HCT116 (cell line): ENCODE results near the gene LHX2.

Experiments
- JUND ChIP-seq: IDR thresholded peaks from 2 replicates; pipeline ENCODE4 v1.6.1; 2012
- POLR2A ChIP-seq: IDR thresholded peaks from 2 replicates; pipeline ENCODE4 v1.7.0; 2011; ENCODE audit warnings: borderline replicate concordance; ENCODE audit not compliant: insufficient read depth, insufficient read length; ENCODE audit errors: extremely low read depth
- POLR2AphosphoS5 ChIP-seq: IDR thresholded peaks from 2 replicates; pipeline ENCODE4 v1.6.1; 2011; ENCODE audit warnings: mild to moderate bottlenecking, low read depth, low read length, moderate library complexity
- SIN3A ChIP-seq: IDR thresholded peaks from 2 replicates; pipeline ENCODE4 v1.6.1; 2012; ENCODE audit warnings: low read depth
- SP1 ChIP-seq: IDR thresholded peaks from 2 replicates; pipeline ENCODE4 v1.6.1; 2012; ENCODE audit warnings: low read depth
- YY1 ChIP-seq: IDR thresholded peaks from 2 replicates; pipeline ENCODE4 v1.6.1; 2011; ENCODE audit warnings: low read length, low read depth, moderate library complexity, mild to moderate bottlenecking; ENCODE audit not compliant: insufficient replicate concordance; ENCODE audit errors: extremely low read depth
- ZNF274 ChIP-seq: fragments of 200-500 bp; sonication (Bioruptor generic); IDR thresholded peaks from 2 replicates; pipeline ENCODE4 v1.6.1; 2014; ENCODE audit warnings: mild to moderate bottlenecking, low read depth, low read length, inconsistent platforms
- TF ChIP-seq, protein P1 (sequence below), 3 experiments: fragments of 200-600 bp in 1 of 3; sonication (generic) in 1 of 3; IDR thresholded peaks in 2 of 3; conservative IDR thresholded peaks in 1 of 3; 2 replicates each; pipeline ENCODE4 v1.5.1; 2012 to 2017; ENCODE audit warnings: low read depth in 2 of 3, low read length in 2 of 3, antibody characterized with exemption in 1 of 3, borderline replicate concordance in 1 of 3, control low read depth in 1 of 3, mild to moderate bottlenecking in 1 of 3, mixed read lengths in 1 of 3, mixed run types in 1 of 3, moderate library complexity in 1 of 3; ENCODE audit not compliant: insufficient read depth in 1 of 3
- TF ChIP-seq, protein P2 (sequence below): IDR thresholded peaks from 2 replicates; pipeline ENCODE4 v1.6.1; 2012
- TF ChIP-seq, protein P3 (sequence below): IDR thresholded peaks from 2 replicates; pipeline ENCODE4 v1.6.1; 2012; ENCODE audit warnings: low read depth

DNA sequence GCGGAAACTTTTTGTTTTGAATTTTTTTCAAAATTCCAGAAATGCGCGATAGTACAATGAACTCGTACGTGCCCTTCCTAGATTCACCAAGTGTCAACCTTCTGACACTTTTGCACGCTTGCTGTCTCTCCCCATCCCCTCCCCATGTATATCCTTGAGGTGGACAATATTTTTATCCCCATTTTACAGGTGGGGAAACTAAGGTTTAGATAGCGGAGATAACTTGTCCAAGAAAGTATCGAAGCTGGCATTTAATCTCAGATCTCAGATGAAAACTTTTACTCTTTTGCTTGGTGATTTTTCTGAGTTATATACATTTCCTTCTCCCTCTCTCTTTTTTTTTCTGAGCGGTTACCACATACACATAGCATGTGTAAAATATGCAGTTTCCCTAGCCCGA, 34.6 kb downstream of the LHX2 start:
- TF ChIP-seq, protein P1, sequence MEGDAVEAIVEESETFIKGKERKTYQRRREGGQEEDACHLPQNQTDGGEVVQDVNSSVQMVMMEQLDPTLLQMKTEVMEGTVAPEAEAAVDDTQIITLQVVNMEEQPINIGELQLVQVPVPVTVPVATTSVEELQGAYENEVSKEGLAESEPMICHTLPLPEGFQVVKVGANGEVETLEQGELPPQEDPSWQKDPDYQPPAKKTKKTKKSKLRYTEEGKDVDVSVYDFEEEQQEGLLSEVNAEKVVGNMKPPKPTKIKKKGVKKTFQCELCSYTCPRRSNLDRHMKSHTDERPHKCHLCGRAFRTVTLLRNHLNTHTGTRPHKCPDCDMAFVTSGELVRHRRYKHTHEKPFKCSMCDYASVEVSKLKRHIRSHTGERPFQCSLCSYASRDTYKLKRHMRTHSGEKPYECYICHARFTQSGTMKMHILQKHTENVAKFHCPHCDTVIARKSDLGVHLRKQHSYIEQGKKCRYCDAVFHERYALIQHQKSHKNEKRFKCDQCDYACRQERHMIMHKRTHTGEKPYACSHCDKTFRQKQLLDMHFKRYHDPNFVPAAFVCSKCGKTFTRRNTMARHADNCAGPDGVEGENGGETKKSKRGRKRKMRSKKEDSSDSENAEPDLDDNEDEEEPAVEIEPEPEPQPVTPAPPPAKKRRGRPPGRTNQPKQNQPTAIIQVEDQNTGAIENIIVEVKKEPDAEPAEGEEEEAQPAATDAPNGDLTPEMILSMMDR (IDR thresholded peaks at IDR 0.05 in 2 of 3, conservative IDR thresholded peaks at IDR 0.05 in 1 of 3; ENCODE audit: borderline replicate concordance in 1 of 3, insufficient read depth in 1 of 3, low read depth in 2 of 3, low read length in 2 of 3): no peak
- TF ChIP-seq JUND: no peak
- TF ChIP-seq POLR2AphosphoS5: no peak
- TF ChIP-seq, protein P2, sequence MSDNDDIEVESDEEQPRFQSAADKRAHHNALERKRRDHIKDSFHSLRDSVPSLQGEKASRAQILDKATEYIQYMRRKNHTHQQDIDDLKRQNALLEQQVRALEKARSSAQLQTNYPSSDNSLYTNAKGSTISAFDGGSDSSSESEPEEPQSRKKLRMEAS: no peak
- TF ChIP-seq SIN3A: no peak
- TF ChIP-seq, protein P3, sequence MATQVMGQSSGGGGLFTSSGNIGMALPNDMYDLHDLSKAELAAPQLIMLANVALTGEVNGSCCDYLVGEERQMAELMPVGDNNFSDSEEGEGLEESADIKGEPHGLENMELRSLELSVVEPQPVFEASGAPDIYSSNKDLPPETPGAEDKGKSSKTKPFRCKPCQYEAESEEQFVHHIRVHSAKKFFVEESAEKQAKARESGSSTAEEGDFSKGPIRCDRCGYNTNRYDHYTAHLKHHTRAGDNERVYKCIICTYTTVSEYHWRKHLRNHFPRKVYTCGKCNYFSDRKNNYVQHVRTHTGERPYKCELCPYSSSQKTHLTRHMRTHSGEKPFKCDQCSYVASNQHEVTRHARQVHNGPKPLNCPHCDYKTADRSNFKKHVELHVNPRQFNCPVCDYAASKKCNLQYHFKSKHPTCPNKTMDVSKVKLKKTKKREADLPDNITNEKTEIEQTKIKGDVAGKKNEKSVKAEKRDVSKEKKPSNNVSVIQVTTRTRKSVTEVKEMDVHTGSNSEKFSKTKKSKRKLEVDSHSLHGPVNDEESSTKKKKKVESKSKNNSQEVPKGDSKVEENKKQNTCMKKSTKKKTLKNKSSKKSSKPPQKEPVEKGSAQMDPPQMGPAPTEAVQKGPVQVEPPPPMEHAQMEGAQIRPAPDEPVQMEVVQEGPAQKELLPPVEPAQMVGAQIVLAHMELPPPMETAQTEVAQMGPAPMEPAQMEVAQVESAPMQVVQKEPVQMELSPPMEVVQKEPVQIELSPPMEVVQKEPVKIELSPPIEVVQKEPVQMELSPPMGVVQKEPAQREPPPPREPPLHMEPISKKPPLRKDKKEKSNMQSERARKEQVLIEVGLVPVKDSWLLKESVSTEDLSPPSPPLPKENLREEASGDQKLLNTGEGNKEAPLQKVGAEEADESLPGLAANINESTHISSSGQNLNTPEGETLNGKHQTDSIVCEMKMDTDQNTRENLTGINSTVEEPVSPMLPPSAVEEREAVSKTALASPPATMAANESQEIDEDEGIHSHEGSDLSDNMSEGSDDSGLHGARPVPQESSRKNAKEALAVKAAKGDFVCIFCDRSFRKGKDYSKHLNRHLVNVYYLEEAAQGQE: no peak
- no peak for TF ChIP-seq ZNF274
- no peak for TF ChIP-seq YY1
- TF ChIP-seq POLR2A: no peak
- no peak for TF ChIP-seq SP1
